ENCODE data around the gene LBHD1. TPM values are rescaled to one million over a fixed set of nuclear protein-coding genes. Genes with fewer than 3 reads are reported as not detected.

Gene LBHD1
- 10 to 100 TPM; 17.0 to 22.2 (median 19.2) TPM for total RNA-seq

DNA sequence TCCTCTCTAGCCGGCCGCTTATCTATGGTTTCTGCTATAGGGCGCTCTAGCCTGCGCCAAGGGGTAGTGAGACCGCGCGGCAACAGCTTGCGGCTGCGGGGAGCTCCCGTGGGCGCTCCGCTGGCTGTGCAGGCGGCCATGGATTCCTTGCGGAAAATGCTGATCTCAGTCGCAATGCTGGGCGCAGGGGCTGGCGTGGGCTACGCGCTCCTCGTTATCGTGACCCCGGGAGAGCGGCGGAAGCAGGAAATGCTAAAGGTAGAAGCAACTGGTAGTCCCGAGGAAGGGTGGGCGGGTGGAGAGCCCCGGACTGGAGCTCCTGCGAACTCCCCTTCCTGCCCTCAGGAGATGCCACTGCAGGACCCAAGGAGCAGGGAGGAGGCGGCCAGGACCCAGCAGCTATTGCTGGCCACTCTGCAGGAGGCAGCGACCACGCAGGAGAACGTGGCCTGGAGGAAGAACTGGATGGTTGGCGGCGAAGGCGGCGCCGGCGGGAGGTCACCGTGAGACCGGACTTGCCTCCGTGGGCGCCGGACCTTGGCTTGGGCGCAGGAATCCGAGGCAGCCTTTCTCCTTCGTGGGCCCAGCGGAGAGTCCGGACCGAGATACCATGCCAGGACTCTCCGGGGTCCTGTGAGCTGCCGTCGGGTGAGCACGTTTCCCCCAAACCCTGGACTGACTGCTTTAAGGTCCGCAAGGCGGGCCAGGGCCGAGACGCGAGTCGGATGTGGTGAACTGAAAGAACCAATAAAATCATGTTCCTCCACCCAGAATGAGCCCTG is at the start of gene LBHD1, which contains the start of gene UQCC3:
Gene LBHD1 (minus strand): TSS at position 660 of the 782 bp plus-strand sequence. CDS start 2,236 bp downstream, outside the sequence.
Gene UQCC3 (plus strand): TSS at position 66 of the 782 bp plus-strand sequence. CDS start 73 bp downstream, at position 139.
- peak; percentile 87 to 89 for ATAC-seq
- Mint-ChIP-seq H3K4me1 (ENCODE audit: low read depth) (peaks cover 30% of the 10 kb centered on the region), H3K27me3 (ENCODE audit: low read depth) (no peaks in the 10 kb centered on the region), H3K36me3 (ENCODE audit: insufficient read depth) (peaks cover 13% of the 10 kb centered on the region), H3K4me3 (peak within 1 kb of the TSS; percentile 98), H3K9me3 (no peaks in the 10 kb centered on the region)
- DNase-seq, result peak; percentile 65

DNA sequence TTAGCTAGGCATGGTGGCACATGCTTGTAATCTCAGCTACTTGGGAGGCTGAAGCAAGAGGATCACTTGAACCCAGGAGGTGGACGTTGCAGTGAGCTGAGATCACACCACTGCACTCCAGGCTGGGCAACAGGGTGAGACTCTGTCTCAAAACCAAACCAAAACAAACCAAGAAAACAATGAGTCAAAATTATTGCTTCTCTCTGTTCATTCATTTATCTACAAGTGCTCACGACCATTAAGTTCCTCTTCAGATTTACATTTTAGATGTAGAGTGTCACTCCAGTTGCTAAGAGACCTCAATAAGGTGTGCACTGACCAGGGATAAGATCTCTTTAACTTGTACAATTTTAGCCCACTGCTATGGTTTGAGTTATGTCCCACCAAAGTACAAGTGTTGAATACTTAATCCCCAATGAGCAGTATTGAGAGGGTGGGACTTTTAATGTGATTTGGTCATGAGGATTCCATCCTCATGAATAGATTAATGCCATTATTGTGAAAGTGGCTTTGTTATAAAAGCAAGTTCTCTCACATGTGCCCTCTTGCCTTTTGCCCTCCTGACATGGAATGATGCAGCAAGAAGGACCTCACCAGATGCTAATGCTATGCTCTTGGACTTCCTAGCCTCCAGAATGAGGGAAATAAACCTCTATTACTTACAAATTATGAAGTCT is 47.4 kb upstream of the LBHD1 start:
- peaks cover 40% of the 10 kb centered on the region for H3K4me1 Mint-ChIP-seq (ENCODE audit: low read depth)
- ATAC-seq, result peak in 1 of 2 donors; percentile 18

DNA sequence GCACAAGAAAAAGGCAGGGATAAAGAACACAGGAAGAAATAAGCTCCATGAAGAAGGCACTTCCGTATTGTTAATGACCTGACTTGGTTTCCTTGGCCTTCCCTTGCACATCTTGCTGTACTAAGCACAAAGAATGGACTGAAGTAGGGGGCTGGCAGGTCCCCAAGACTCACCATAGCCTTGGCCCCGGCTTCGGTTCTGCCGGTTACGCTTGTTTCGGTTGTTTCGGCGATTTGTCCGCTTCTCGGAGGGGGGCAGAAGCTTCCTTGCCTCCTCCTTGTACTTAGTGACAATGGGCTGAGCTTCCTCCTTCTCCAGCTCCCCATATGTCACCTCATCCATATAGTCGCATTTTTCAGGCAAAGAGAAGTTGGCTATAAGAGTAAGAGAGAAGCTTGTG is 44.7 kb upstream of the LBHD1 start:
- DNase-seq, result no peak
- peaks cover 39% of the 10 kb centered on the region for H3K4me1 Mint-ChIP-seq (ENCODE audit: low read depth)
- no peak overlapping the region for H3K4me3 Mint-ChIP-seq
- ATAC-seq, result no peak
- no peaks in the 10 kb centered on the region for H3K27me3 Mint-ChIP-seq (ENCODE audit: low read depth)
- H3K36me3 Mint-ChIP-seq (ENCODE audit: insufficient read depth), result peaks cover 61% of the 10 kb centered on the region
- H3K9me3 Mint-ChIP-seq, result no peaks in the 10 kb centered on the region

More for the DNA sequence above, 47.4 kb upstream of the LBHD1 start:
- Mint-ChIP-seq H3K27me3 (ENCODE audit: low read depth) (no peaks in the 10 kb centered on the region), H3K36me3 (ENCODE audit: insufficient read depth) (peaks cover 71% of the 10 kb centered on the region), H3K4me3 (no peak overlapping the region), H3K9me3 (no peaks in the 10 kb centered on the region)
- DNase-seq, result no peak

DNA sequence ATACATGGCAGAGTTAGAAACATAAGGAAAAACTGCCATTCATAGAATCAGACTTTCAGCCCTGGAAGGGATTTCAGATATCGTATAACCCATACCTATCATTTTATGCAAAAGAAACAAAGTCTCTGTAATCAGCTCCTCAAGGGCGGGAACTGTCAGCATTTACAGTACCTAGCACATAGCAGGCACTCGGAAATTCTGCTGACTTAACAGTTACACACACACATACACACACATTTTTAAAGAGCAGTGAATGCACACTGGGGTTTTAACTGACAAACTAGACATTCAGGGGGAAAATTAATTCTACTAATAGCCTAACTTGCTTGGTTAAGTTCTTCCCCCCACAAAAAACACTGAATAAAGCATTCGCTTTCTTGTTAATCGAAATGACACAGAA is 44.1 kb upstream of the LBHD1 start:
- H3K4me3 Mint-ChIP-seq, result no peak overlapping the region
- DNase-seq (no peak), ATAC-seq (no peak)
- H3K36me3 Mint-ChIP-seq (ENCODE audit: insufficient read depth), result peaks cover 58% of the 10 kb centered on the region
- H3K9me3 Mint-ChIP-seq, result no peaks in the 10 kb centered on the region
- no peaks in the 10 kb centered on the region for H3K27me3 Mint-ChIP-seq (ENCODE audit: low read depth)
- peaks cover 35% of the 10 kb centered on the region for H3K4me1 Mint-ChIP-seq (ENCODE audit: low read depth)

DNA sequence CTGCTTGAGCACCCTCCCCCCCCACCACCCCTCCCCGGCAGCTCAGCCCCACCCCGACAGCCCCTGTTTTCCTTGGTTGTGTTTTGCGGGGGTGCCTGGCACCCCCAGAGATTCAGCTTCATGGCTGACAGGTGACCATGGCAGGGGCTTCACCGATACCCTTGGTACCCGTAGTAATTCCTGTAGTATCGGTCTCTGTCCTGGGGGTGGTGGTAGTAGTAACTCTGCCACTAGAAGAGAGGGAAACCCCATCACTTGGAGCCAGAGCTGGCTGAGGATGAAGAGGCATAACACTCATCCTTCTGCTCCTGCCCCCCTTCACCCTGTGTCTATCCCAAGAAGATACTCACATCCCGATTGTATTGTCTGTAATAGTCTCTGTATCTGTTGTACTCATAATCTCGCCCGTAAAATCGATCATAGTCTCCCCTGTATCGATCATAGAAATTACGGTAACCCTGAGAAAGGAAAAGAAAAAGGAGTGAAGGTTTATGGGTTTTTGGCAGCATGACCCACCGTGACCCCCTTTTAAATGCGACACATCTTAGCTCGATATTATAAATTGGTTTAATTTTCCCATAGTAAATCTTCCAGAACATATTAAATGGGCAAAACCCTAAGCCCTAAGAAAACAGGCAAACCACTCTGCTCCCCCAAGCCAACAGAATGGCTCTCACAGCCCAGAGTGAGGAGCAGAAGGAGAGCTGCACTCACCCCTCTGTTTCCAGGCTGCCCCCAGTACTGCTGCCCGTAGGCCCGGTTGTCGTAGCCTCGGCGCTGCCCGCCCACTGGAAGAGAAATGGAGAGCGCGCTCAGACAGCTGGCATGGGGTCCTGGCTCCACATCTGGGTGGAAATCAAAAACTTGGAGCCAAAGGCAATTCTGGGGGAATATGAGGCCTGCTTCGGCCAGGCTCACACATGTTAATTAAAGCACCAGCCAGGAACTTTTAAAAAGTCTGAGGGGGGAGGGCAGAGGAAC is 43.4 kb upstream of the LBHD1 start:
- Mint-ChIP-seq H3K27me3 (ENCODE audit: low read depth) (no peaks in the 10 kb centered on the region), H3K4me1 (ENCODE audit: low read depth) (peaks cover 38% of the 10 kb centered on the region), H3K36me3 (ENCODE audit: insufficient read depth) (peaks cover 57% of the 10 kb centered on the region), H3K9me3 (no peaks in the 10 kb centered on the region), H3K4me3 (no peak overlapping the region)
- ATAC-seq (no peak), DNase-seq (no peak)

DNA sequence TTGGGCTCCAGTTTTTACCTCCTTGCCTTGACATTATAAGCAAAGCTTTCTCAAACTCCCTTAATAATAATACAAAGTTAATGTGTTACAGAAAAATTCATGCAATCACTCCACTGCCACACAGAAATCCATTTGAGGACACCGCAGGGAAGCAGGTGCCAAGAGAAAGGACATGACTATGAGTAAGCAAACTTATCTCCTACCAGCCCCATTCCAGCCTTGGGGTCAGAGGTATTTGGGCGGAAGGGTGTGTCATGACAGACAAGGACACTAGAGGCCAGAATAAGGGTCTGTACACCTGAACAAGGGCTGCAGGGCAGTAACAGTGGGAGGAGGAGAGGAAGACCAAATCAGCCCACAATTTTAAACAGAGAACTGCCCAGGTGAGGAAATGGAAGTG is 41.3 kb upstream of the LBHD1 start:
- DNase-seq (no peak), ATAC-seq (no peak)
- Mint-ChIP-seq H3K4me1 (ENCODE audit: low read depth) (peaks cover 52% of the 10 kb centered on the region), H3K27me3 (ENCODE audit: low read depth) (no peaks in the 10 kb centered on the region), H3K9me3 (no peaks in the 10 kb centered on the region), H3K4me3 (no peak overlapping the region), H3K36me3 (ENCODE audit: insufficient read depth) (peaks cover 55% of the 10 kb centered on the region)

DNA sequence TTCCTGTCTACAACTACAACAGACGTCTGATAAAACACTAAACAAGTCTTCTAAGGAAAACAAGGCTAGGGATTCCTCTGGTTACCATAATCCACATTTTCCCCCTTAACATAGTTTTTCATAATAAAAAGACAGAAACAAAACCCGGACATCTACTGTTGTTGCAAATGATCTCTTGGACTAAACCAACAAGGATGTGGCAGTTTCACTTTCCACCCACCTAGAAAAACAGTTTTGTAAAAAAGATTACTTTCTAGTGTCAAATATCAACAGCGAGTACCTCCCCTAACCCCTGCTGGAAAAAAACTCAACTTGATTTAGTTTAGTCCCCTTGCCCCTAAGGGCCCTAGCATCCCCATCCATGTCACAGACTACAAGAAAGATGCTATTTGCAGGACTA is 40.8 kb upstream of the LBHD1 start:
- DNase-seq (no peak), ATAC-seq (no peak)
- no peaks in the 10 kb centered on the region for H3K27me3 Mint-ChIP-seq (ENCODE audit: low read depth)
- peaks cover 52% of the 10 kb centered on the region for H3K4me1 Mint-ChIP-seq (ENCODE audit: low read depth)
- no peaks in the 10 kb centered on the region for H3K9me3 Mint-ChIP-seq
- H3K36me3 Mint-ChIP-seq (ENCODE audit: insufficient read depth), result peaks cover 51% of the 10 kb centered on the region
- no peak overlapping the region for H3K4me3 Mint-ChIP-seq

DNA sequence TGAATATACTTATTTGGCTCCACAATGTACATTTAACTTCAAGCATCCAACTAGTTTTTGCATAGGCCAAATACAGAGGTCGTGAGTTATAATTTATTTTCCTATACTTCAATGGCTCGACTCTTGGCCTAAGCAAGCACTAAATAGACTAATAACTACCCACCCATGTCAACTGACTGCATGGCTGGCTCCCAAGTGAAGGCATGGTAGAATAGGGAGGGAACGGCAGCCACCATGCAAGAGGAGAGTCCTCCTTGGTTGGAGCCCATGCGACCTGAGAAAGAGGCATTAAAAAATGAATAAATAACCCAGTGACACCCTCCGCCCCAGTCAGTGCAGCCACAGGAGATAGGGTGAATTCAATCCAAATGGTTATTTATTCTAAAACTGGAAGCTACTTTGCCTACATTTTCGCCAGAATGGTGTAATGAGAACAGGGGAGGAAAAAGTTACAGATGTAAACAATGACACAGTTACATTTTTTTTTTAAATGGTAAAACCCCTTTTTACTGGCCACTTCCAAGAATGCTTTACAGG is 40.3 kb upstream of the LBHD1 start:
- Mint-ChIP-seq H3K4me3 (no peak overlapping the region), H3K36me3 (ENCODE audit: insufficient read depth) (peaks cover 47% of the 10 kb centered on the region), H3K27me3 (ENCODE audit: low read depth) (no peaks in the 10 kb centered on the region), H3K4me1 (ENCODE audit: low read depth) (peaks cover 53% of the 10 kb centered on the region), H3K9me3 (no peaks in the 10 kb centered on the region)
- no peak for DNase-seq
- ATAC-seq, result no peak

DNA sequence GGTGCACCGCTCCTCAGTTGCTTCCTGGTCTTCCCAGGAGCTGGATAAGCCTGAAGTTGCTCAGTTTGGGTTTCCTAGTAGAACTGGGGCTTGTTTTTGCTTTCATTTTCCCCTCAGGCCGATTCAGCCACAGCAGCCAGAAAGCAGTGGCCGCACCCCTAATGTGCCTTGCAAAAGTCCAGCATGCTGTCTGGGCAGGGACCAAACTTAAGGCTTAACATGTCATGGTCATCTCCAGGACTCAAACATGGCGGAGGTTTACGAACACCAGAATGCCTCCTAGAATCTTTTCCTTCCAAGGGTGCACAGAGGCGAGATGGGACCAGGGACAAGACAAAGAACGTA is 37.9 kb upstream of the LBHD1 start:
- ATAC-seq, result no peak
- Mint-ChIP-seq H3K4me1 (ENCODE audit: low read depth) (peaks cover 71% of the 10 kb centered on the region), H3K4me3 (peak overlapping the region; percentile 94), H3K9me3 (no peaks in the 10 kb centered on the region), H3K36me3 (ENCODE audit: insufficient read depth) (peaks cover 28% of the 10 kb centered on the region), H3K27me3 (ENCODE audit: low read depth) (no peaks in the 10 kb centered on the region)
- peak; percentile 14 for DNase-seq

DNA sequence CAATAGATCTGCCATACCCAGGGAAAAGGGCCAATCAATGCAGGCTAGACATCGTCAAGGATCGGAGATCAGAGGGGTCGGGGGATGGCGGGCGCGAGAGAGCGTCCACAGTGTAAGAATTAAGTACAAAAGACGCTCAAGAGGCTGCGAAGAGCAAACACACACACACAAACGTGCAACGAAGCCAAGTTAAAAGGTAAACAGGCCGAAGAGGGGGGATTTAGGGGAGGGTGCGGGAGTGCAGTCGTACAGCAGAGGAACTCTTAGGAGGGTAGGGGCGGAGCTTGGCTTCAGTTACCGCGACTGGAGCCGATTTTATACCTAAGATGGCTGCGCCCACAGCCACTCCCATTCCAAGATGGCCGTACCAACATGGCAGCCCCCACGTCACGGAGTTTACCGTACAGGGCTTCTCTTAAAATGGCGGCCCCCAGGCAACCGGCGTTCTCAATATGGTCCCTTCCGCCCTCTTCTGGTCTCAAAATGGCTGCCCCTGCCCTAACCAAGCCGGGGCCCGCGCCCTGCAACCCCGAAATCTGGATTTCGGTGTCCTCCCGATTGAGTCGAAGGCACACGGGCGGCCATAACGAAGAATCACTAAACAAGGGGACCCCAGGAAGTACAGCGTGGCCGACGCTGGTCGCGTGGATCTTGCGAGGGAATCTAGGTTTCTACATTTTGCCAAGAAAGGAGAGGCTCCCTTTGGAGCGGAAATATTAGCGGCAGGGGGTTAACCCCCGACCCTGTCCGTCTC is 37.4 kb upstream of the LBHD1 start:
- peak overlapping the region; percentile 94 for H3K4me3 Mint-ChIP-seq
- no peaks in the 10 kb centered on the region for H3K9me3 Mint-ChIP-seq
- peaks cover 70% of the 10 kb centered on the region for H3K4me1 Mint-ChIP-seq (ENCODE audit: low read depth)
- peaks cover 28% of the 10 kb centered on the region for H3K36me3 Mint-ChIP-seq (ENCODE audit: insufficient read depth)
- ATAC-seq (peak; percentile 83 to 84), DNase-seq (peak; percentile 95)
- no peaks in the 10 kb centered on the region for H3K27me3 Mint-ChIP-seq (ENCODE audit: low read depth)

DNA sequence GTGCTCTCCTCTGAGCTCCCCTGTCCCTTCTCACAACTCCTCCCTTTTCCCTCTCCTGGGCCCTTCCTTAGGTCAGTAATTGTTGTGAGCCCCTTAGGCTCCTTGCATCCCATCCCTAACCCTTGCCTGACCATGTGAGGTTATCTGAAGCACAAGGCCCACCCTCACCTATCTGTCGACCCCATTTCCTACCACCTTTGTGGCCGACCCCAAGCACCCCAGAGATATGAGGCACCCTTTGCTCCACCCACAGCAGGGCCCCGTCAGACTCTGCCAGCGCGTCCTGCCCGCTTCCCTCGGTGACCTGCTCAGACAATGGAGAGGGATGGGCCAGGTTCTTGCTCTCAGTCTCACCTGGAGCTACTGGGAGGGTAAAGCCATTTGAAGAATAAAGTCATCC is 36.7 kb upstream of the LBHD1 start:
- Mint-ChIP-seq H3K4me3 (peak overlapping the region; percentile 94), H3K36me3 (ENCODE audit: insufficient read depth) (peaks cover 23% of the 10 kb centered on the region), H3K4me1 (ENCODE audit: low read depth) (peaks cover 67% of the 10 kb centered on the region), H3K9me3 (no peaks in the 10 kb centered on the region), H3K27me3 (ENCODE audit: low read depth) (no peaks in the 10 kb centered on the region)
- ATAC-seq (peak; percentile 24 to 27), DNase-seq (peak; percentile 35)

DNA sequence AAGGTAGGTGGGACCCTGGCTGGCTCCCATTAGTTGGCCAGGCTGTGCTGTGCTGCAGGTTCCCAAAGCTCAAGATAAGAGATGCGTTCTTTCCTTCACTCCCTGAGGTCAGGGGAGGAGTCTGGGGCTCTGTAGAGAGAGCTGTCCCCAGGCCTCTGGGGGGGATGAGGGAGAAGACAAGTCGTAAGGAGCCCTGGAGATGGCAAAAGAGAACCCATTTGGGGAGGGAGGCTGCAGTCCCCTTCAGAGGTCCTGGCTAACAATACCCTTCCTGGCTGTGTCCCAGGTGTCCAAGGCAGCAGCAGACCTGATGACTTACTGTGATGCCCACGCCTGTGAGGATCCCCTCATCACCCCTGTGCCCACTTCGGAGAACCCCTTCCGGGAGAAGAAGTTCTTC is 36.3 kb upstream of the LBHD1 start:
- DNase-seq (no peak), ATAC-seq (no peak)
- Mint-ChIP-seq H3K9me3 (no peaks in the 10 kb centered on the region), H3K4me1 (ENCODE audit: low read depth) (peaks cover 63% of the 10 kb centered on the region), H3K4me3 (peak overlapping the region; percentile 94), H3K27me3 (ENCODE audit: low read depth) (no peaks in the 10 kb centered on the region), H3K36me3 (ENCODE audit: insufficient read depth) (peaks cover 19% of the 10 kb centered on the region)

DNA sequence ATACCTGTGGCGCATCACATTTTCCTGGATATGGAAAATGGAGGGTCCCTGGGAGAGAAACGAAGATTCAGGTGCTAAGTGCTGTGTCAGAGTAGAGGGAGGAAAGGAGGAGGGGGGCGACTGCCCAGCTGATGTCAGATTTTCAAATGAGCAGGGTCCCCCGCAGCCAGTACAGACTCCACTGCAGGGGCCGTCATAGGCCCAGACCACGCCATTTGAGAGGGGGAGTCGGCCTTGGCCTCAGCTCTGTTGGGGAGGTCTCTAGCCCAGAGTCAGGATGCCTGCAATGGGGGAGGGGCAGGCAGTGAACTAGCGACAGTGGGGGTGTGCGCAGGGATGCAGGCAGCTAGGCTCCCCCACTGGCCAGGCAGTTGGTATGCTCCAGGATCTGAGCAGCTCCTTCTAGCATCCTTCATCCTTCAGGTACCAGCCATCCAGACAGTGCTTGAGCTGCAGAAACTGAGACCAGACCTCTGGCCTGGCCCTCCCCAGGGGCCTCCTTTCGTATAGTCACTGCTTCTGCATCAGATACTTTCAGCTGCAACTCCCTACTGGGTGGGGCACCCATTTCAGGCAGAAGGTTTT is 35.3 kb upstream of the LBHD1 start, which contains the start of the genes BSCL2 and GNG3:
Gene BSCL2 (minus strand): TSS at position 148 of the 585 bp plus-strand sequence. CDS start 229 bp downstream, outside the sequence.
Gene GNG3 (plus strand): TSS at position 400 of the 585 bp plus-strand sequence. CDS start 620 bp downstream, outside the sequence.
- Mint-ChIP-seq H3K27me3 (ENCODE audit: low read depth) (no peaks in the 10 kb centered on the region), H3K9me3 (no peaks in the 10 kb centered on the region), H3K36me3 (ENCODE audit: insufficient read depth) (peaks cover 18% of the 10 kb centered on the region), H3K4me1 (ENCODE audit: low read depth) (peaks cover 53% of the 10 kb centered on the region), H3K4me3 (peak within 1 kb of the TSS; percentile 94)
- ATAC-seq, result no peak
- DNase-seq, result no peak

Data from activated T-cell treated with anti-CD3 and anti-CD28 coated beads, Interleukin-2, amount 50 U/mL, for 4 hours (primary cell).